Hematopoietic multipotent progenitor cell treated with erythropoietin and hydrocortisone succinate and interleukin-3 and kit ligand, for 4 days (in vitro differentiated cells): ENCODE results near the gene SRRM2.

ENCODE experiments used
- DNase-seq: peaks from one replicate; pipeline ENCODE4 v3.0.0-alpha.2; 2015

Gene SRRM2

DNA sequence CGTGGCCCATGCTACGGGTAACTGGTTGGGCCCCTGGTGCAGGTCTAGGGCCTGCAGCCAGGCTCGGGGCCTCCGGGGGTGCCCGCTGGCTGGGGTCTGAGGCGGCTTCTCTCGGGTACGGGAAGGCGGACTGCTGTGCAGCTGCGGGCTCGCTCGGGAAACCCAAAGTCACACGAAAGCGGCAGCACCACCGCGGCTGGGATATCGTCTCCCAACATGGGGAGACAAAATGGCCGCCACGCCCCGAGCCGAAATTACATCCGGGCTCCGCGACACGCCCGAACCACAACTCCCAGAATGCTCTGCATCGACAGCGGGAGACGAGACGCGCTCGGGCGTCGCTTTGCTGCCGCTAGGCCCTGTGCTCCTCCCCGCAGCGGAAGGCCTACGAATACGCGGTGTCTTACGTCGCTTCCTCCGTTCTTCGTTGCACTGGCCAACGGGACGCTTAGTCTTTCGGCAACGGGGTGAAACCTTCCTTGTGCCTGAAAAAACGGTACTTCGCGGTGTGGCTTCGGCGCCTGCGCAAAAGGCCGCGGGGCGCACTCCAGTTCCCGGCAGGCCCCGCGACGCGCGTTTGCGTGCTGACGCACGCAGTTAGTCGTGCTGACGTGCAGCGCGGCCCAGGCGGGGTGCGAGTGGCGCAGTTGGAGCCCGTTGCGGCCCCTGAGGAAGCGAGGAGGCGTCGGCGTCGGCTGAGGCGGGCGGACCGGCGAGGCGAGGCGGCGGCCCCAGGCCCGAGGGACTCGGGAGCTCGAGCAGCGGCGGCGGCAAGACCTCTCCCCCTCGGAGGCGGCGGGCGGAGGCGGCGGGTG lies at the start of gene SRRM2:
Gene SRRM2 (plus strand): TSS at position 604 of the 815 bp plus-strand sequence. CDS start 3,727 bp downstream, outside the sequence.
- DNase-seq = peak; percentile 98

DNA sequence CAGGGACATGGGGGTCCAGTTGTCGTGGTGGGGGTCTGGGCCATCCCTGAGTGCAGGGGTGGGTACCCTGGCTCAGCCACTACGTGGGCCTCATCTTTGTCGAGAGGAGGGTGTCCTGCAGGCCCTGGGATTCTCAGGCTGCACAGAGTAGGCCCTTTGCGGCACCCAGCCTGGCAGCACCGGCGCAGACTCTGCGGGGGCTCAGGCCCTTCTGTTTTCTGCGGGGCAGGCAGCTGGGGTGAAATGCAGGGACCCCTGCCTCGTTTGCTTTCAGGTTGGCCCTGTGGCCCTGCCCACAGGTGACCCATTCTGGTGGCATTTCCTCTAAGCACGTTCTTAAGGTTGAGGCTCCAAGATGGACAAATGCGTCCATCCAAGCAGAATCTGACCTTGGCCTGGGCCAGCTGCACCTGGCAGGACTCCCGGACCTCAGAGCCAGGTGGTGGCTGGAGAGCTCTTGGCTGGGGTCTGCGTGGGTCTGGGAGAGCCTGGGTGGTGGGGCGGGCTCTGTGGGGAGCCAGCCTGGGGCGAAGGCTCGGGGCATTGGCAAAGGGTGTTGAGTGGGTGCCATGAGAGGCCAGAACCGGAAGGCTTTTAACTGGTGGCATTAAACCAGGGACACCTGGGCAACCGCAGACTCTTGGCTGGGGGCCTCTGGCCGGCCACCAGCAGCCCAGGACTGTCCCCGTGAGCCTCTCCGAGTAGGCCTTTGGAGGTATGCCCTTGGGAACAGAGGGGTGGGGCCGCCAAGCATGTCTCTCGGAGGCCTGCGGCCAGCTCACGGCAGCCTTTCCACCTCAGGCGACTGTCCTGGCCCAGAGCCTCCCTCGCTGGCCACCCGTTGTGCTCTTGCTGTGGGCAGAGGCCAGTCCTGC lies 49.3 kb upstream of the SRRM2 start:
- no peak for DNase-seq

- DNase-seq = no peak
Measured at GRCh38 chr16:2704166-2704982, 48.1 kb upstream of the SRRM2 start.

DNA sequence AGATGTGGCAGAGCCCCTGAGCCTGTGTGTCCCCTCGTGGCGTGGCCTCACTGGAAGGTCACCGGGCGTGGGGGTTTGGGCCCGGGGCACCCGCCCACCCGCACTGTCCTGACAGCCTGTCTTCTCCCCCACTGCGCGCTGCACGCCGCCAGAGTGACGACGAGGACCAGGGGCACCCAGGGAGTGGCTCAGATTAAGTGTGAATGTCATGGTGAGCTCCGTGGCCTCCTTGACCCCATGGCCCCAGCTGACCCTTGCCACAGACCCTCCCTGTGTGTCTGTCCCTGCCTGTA lies 47.5 kb upstream of the SRRM2 start:
- DNase-seq = no peak

DNA sequence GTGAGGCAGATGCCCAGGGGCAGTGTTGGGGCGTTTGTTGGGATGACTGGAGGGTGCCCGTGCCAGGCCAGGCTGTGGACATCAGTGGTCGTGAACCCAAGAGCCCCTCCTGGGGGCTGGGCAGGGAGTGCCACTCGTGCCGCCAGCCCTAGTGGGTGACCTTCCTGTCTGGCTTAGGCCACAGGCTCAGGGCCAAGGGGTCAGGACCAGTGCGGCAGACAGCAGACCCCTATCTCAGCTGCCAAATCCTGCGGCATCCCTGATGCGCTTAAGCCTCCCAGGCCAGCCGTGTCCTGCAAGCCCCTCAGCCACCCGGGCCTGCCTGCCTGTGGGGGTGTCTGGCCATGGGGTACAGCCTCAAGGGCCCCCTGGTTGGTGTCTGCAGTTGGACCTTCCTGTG lies 47.1 kb upstream of the SRRM2 start:
- no peak for DNase-seq

- DNase-seq = no peak
Measured at GRCh38 chr16:2706085-2706484, 46.4 kb upstream of the SRRM2 start.

GRCh38 chr16:2706611-2707311 lies 45.7 kb upstream of the SRRM2 start:
- DNase-seq = no peak

DNA sequence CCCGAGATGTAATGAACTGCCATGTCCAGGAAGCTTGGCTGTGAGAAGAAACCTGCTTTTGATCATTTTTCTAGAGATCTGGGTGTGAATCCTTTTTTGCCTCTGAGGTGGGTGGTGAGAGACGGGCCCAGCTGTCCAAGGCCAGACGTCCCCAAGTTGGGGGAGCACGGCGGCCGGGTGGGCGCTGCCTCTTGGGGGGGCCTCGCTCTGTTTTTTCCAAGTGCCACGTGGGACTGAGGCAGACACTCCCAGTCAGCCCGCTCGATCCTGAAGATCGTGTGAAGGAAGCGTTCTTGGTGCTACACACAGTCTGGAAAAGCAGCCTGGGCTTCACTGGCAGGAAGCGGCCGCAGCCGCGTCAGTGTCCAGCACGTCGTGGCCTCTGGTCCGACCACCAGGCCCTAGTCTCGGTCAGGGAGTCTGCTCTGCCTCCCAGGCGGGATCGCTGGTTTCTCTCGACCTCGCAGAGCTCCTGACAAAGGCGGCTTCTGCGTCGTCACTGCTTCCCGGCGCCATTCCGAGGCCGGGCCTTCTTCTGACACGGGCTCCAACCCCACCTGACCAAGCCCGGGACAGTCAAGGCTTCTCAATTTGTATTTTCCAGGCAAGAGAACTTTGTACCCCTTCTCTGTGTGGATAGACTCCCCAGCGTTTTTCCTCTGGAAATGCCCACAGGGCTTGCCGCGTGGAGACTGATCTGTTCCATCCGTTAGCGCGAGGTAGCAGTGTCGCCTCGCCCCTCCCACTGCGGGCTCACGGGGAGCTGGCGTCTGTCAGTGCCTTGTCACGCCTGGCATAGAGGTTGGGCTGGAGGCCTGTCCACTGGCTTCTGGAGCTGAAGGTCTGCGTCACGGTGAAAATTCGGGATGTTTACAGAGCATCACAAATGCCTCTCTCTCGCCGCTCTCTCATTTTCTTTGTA lies 44.8 kb upstream of the SRRM2 start:
- no peak for DNase-seq

DNA sequence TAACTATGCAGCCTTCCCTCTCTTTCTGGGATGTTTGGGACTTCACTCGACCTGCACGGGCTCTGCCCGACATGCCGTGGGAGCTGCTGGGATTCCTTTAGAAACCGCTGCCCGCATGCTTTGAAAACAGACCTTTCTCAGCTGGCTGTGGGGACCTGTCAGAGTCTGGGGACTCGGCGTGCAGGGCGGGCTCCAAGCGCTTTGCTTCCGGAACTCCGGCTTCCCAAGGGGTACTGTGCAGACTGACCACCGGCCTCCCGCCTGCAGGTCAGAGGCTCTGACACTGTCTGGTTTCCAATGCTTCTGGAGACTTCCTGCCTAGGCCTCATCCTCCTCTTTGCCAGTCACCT lies 44.2 kb upstream of the SRRM2 start:
- DNase-seq = no peak

DNA sequence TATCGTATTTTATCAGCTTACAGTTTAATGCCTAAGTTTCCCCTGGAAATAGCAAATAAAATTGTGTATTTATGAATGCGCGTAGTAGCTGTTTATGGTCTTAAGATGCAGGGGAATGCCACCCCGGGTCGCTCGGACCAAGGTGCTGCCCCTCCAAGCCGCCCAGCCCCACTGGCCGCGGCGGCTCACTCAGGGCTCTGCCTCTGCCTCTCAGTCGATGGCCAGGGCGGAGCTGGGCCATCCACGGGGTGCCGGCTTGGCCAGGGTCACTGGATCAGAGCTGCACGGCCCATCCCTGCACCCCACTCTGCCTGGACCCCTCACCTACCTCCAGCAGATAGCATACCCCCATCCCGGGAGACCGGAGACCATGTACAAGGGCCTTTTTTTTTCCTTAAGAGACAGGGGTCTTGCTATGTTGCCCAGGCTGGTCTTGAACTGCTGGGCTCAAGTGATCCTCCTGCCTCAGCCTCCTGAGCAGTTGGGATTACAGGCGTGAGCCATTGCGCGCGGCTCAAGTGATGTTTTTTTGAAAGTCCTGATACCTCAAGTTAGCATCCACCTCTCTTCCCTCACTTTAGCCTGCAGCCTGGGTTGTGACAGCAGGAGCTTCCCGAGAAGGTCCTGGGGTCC lies 43.4 kb upstream of the SRRM2 start:
- DNase-seq = no peak

- DNase-seq = no peak
Measured at GRCh38 chr16:2709588-2709984, 42.9 kb upstream of the SRRM2 start.

DNA sequence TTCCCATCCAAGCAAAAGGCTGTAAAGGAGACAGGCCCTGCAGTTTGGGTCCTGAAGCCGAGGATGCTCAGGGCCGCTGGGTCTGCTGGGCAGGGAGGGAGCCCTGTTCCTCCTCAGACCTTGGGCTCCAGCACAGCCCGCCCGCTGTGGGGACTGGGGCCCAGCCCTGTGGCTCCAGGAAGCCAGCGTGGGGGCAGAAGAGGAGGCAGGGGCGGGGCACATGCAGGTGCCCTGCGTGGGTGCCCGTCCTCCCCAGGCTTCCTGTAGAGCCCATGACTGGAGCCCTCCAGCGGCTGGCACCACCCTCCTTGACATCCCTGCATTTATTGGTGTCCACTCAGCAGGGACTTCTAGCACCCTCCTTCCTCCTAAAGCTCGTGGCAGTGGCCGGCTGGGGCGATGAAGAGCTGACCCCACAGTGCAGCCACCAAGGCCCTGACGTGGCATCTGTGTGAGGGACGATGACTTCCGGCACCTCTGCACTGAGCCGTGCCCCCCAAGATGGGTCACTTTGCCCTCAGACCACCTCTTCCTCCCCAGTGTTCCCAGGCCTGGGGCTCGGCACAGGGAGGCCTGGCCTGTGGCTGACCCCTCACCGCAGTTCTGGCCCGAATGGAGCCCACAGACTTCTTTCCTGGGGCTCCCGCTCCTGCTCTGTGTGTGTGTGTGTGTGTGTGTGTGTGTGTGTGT lies 42.3 kb upstream of the SRRM2 start:
- DNase-seq = no peak

- DNase-seq = no peak
Measured at GRCh38 chr16:2710711-2711231, 41.7 kb upstream of the SRRM2 start.

DNA sequence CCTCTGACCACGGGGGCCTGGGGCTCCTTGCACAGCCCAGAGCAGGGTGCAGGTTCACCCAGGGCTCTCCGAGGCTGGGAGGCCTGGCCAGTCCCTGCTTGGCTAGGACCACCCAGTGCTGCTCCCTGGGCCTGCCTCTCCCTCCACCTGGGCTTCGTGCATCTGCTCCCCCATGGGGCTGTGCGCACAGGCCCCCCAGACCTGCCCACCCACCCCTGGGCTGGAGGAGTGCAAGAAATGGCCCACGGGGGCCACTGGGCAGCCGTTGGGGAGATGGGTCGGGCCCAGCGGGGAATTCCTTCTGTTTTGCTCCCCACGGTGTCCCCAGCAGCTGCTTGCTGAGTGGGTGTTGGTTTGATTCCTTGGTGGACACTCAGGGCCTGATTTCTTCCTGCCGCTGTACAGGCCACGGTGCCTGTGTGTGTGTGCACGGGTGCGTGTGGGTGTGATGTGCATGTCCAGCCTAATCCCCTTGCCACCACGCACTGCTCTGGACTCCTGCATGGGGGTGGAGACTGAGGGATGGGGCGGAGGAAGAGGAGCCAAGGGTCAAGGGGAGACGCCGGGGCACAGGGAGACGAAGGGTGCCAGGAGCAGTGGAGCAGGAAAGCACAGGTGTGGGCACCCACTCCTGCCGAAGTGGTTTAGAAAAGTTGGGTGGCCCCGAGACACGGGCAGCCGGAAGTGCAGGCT lies 40.9 kb upstream of the SRRM2 start:
- no peak for DNase-seq

DNA sequence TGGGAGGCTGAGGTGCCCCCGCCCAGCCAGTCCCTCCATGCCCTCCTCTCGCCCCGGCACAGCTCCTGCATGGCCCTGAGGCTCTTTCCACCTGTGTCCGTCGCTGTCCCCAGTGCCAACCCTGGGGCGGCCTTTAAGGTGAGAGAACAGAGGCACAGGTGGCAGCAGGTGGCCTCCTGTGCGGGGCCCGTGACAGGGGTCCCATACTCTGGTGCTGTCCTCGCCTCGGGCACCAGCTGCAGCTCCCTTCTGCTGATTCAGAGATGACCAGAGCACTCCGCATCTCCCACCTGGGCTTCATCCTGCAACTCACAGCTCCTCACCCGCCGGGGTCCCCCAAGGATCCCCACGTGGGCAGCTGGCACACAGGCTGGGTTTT lies 40.4 kb upstream of the SRRM2 start:
- no peak for DNase-seq

GRCh38 chr16:2712546-2712945 lies 39.9 kb upstream of the SRRM2 start:
- no peak for DNase-seq

- DNase-seq = peak; percentile 18
Measured at GRCh38 chr16:2713523-2713922, 38.9 kb upstream of the SRRM2 start.

DNA sequence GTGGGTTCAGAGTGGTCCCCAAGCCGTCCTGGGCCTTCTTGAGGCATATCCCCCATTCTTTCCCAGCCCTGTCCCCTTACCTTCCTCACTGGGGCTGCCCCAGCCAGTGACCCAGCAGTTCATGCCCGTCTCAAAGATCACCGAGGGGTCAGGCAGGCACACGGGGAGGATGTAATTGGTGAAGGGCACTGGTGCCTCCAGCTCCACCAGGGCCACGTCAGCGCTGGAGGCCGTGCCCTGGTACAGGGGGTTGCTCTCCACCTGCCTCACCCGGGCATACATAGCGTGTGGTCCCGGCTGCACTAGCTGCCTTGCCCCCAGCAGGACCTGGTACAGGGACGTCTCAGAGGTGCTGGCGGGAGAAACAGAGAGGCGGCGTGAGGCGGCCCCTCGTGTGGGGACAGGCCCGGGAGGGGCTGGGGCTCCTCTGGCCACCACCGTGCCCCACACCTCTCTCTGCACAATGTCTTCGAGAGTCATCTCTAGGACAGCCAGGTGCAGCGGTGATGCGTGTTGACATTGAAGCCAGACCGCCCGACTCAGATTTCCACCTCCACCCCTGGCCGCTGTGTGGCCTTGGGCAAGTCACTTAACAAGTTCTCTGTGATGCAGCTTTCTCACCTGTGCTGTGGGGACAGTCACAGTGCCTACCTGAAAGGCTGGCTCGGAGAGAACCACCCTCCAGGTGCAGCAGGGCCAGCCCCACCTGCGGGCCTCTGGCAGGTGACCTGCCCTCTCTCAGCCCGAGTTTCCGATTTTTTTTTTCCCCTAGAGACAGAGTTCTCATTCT lies 38.3 kb upstream of the SRRM2 start:
- DNase-seq = no peak

DNA sequence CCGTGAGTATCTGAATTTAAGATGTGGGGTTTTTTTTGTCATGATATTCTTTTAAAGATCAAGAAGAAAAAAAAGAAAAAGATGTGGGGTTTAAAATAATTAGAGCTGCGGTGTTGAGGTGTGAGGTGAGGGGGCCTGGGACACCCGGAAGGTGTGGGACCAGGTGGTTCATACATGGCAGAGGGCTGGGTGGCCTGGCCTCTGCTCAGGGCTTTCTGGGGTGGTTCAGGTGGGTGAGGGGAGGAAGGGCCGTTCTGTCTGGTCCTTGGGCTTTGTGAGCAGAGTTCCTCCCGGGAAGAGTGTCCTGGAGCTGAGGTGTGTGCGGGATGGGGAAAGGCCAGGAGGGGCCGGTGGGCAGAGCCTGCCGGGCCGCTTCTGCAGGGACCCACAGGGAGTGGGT lies 37.4 kb upstream of the SRRM2 start:
- no peak for DNase-seq
